IMR-90 (cell line): Measurements from ENCODE around the gene LYZL1.

Experiments
- CTCF ChIP-seq: conservative IDR thresholded peaks from 2 replicates; pipeline ENCODE4 v1.5.1; 2012; ENCODE audit warnings: mild to moderate bottlenecking, low read depth, low read length, improper control_type of control experiment
- MAZ ChIP-seq: IDR thresholded peaks from 2 replicates; pipeline ENCODE4 v1.6.1; 2012; ENCODE audit warnings: low read depth, mild to moderate bottlenecking, low read length, improper control_type of control experiment, moderate library complexity, borderline replicate concordance
- RCOR1 ChIP-seq: IDR thresholded peaks from 2 replicates; pipeline ENCODE4 v1.6.1; 2012; ENCODE audit warnings: mild to moderate bottlenecking, low read length, improper control_type of control experiment; ENCODE audit not compliant: insufficient replicate concordance

- no peak for TF ChIP-seq RCOR1
- no peak for TF ChIP-seq MAZ
- TF ChIP-seq CTCF = no peak
Measured at GRCh38 chr10:29327746-29328102, 38.9 kb downstream of the LYZL1 start.
